GM23338 (cell line): ENCODE data around the gene PRPF40B.

Experiments
- CREB1 ChIP-seq: fragments of 250-450 bp; sonication (Bioruptor Pico); IDR thresholded peaks from 2 replicates; pipeline ENCODE4 v1.5.0; 2020; ENCODE audit warnings: low read depth, mild to moderate bottlenecking, moderate library complexity
- CTCF ChIP-seq, 2 experiments: fragments of 200-600 bp in 1 of 2; sonication (generic) in 1 of 2; conservative IDR thresholded peaks; 2 replicates each; pipeline versions ENCODE4 v1.5.1 to v1.6.1; 2016 to 2017; ENCODE audit warnings: antibody characterized with exemption in 2 of 2, low read depth in 2 of 2, mild to moderate bottlenecking in 2 of 2, moderate library complexity in 1 of 2
- ETS1 ChIP-seq: IDR thresholded peaks from 2 replicates; pipeline ENCODE4 v1.6.1; 2016; ENCODE audit warnings: antibody characterized with exemption
- EZH2 ChIP-seq: fragments of 200-600 bp; sonication (generic); IDR thresholded peaks from one replicate; pipeline ENCODE4 v1.8.0; 2017; ENCODE audit warnings: antibody characterized with exemption, mild to moderate bottlenecking, low read depth; ENCODE audit not compliant: unreplicated experiment
- EZH2phosphoT487 ChIP-seq: fragments of 200-600 bp; sonication (generic); IDR thresholded peaks from one replicate; pipeline ENCODE4 v1.8.1; 2018; ENCODE audit warnings: antibody characterized with exemption; ENCODE audit not compliant: unreplicated experiment
- JUNB ChIP-seq: IDR thresholded peaks from one replicate; pipeline ENCODE4 v1.6.1; 2016; ENCODE audit warnings: antibody characterized with exemption; ENCODE audit not compliant: unreplicated experiment
- NANOG ChIP-seq: IDR thresholded peaks from 2 replicates; pipeline ENCODE4 v1.6.1; 2016; ENCODE audit warnings: antibody characterized with exemption, borderline replicate concordance
- POLR2AphosphoS5 ChIP-seq: IDR thresholded peaks from 2 replicates; pipeline ENCODE4 v1.6.1; 2016; ENCODE audit warnings: antibody characterized with exemption, low read depth
- REST ChIP-seq: IDR thresholded peaks from one replicate; pipeline ENCODE4 v1.6.1; 2018; ENCODE audit warnings: antibody characterized with exemption; ENCODE audit not compliant: unreplicated experiment
- STAT1 ChIP-seq: IDR thresholded peaks from one replicate; pipeline ENCODE4 v1.6.1; 2016; ENCODE audit warnings: antibody characterized with exemption; ENCODE audit not compliant: unreplicated experiment
- ZNF114 ChIP-seq: fragments of 250-450 bp; sonication (Bioruptor Pico); IDR thresholded peaks from 2 replicates; pipeline ENCODE4 v1.5.0; 2020; ENCODE audit warnings: mild to moderate bottlenecking, moderate library complexity

GRCh38 chr12:49618576-49618975, 4.8 kb upstream of the PRPF40B start:
- no peak for TF ChIP-seq CREB1 (CRISPR knock-in tag)
- no peak for TF ChIP-seq EZH2phosphoT487
- TF ChIP-seq POLR2AphosphoS5, result no peak
- TF ChIP-seq ETS1, result no peak
- TF ChIP-seq CTCF (conservative IDR thresholded peaks at IDR 0.05; ENCODE audit: low read depth in 2 of 2), result no peak
- TF ChIP-seq EZH2, result no peak
- TF ChIP-seq ZNF114 (CRISPR knock-in tag), result no peak
- no peak for TF ChIP-seq NANOG
- TF ChIP-seq JUNB, result no peak
- TF ChIP-seq REST, result no peak
- TF ChIP-seq STAT1, result no peak
